Large intestine (tissue), 3 donors: ENCODE data around the gene DMAP1. TPM values are rescaled to one million over a fixed set of nuclear protein-coding genes. Genes with fewer than 3 reads are reported as not detected.

Source experiments
- DNase-seq, 2 donors: peaks; one replicate each; pipeline versions ENCODE4 v3.0.0 to v3.0.0-alpha.2; 2013
- H3K27ac ChIP-seq: one replicate; pipeline ENCODE4 v1.5.1; 2013; ENCODE audit warnings: low read length
- H3K27me3 ChIP-seq: 2 replicates; pipeline ENCODE4 v1.6.1; 2013; ENCODE audit warnings: low read length; ENCODE audit not compliant: control insufficient read depth, insufficient read depth
- H3K36me3 ChIP-seq: 2 replicates; pipeline ENCODE4 v1.6.1; 2013; ENCODE audit warnings: low read length; ENCODE audit not compliant: control insufficient read depth, insufficient read depth
- H3K4me1 ChIP-seq: one replicate; pipeline ENCODE4 v1.6.1; 2013; ENCODE audit warnings: low read length; ENCODE audit not compliant: control insufficient read depth, insufficient read depth
- H3K4me3 ChIP-seq: one replicate; pipeline ENCODE4 v1.5.1; 2013; ENCODE audit warnings: low read length
- H3K9me3 ChIP-seq: one replicate; pipeline ENCODE4 v1.6.1; 2013; ENCODE audit warnings: mild to moderate bottlenecking, low read depth, low read length, moderate library complexity; ENCODE audit not compliant: control insufficient read depth
- WGBS: methylation state at CpG from one replicate; pipeline ENCODE4 v1.1.5; 2013; ENCODE audit warnings: low lambda C conversion rate; ENCODE audit not compliant: insufficient coverage; 5-methylcytosine and 5-hydroxymethylcytosine counted together
- polyA plus RNA-seq: library from polyadenylated mRNA; unstranded; fragments of 120-200 nt; gene quantifications from one replicate; pipeline ENCODE4 v1.2.1, GENCODE V29; 2013

Gene DMAP1
- polyA plus RNA-seq, 1 donor: 54.6 TPM

- WGBS: no CpG with 5 or more reads among the region's 2 CpGs
- no peak for DNase-seq
- H3K9me3 ChIP-seq: no peaks in the 10 kb centered on the region
- no peaks in the 10 kb centered on the region for H3K4me1 ChIP-seq
- peaks cover 27% of the 10 kb centered on the region for H3K36me3 ChIP-seq
- H3K27me3 ChIP-seq: no peaks in the 10 kb centered on the region
- no peak overlapping the region for H3K27ac ChIP-seq
- H3K4me3 ChIP-seq: no peak overlapping the region
These were observed 12.5 kb downstream of the DMAP1 start for GRCh38 chr1:44225761-44226160.

GRCh38 chr1:44227211-44227610 lies 13.9 kb downstream of the DMAP1 start:
- Histone ChIP-seq H3K4me1 (no peaks in the 10 kb centered on the region), H3K27ac (no peak overlapping the region), H3K4me3 (no peak overlapping the region), H3K9me3 (no peaks in the 10 kb centered on the region), H3K27me3 (no peaks in the 10 kb centered on the region), H3K36me3 (peaks cover 19% of the 10 kb centered on the region)
- no CpG with 5 or more reads among the region's 1 CpG for WGBS
- peak in 1 of 2 donors; percentile 39 for DNase-seq

GRCh38 chr1:44228218-44228617 lies 14.9 kb downstream of the DMAP1 start:
- 100% methylated on average over 1 of the region's 13 CpGs for WGBS
- no peaks in the 10 kb centered on the region for H3K27me3 ChIP-seq
- DNase-seq: no peak
- peaks cover 16% of the 10 kb centered on the region for H3K36me3 ChIP-seq
- H3K4me1 ChIP-seq: no peaks in the 10 kb centered on the region
- H3K27ac ChIP-seq: no peak overlapping the region
- no peak overlapping the region for H3K4me3 ChIP-seq
- H3K9me3 ChIP-seq: no peaks in the 10 kb centered on the region

- no peaks in the 10 kb centered on the region for H3K27me3 ChIP-seq
- no peak for DNase-seq
- peaks cover 16% of the 10 kb centered on the region for H3K36me3 ChIP-seq
- H3K4me3 ChIP-seq: no peak overlapping the region
- H3K4me1 ChIP-seq: no peaks in the 10 kb centered on the region
- H3K27ac ChIP-seq: no peak overlapping the region
- H3K9me3 ChIP-seq: no peaks in the 10 kb centered on the region
- 100% methylated on average over 3 of the region's 16 CpGs for WGBS
These were observed 16.3 kb downstream of the DMAP1 start for GRCh38 chr1:44229435-44230167.

- Histone ChIP-seq H3K4me3 (no peak overlapping the region), H3K36me3 (peaks cover 16% of the 10 kb centered on the region), H3K9me3 (no peaks in the 10 kb centered on the region), H3K27ac (no peak overlapping the region), H3K4me1 (no peaks in the 10 kb centered on the region), H3K27me3 (no peaks in the 10 kb centered on the region)
- 97% methylated on average over 3 of the region's 3 CpGs for WGBS
- DNase-seq: no peak
These were observed 17.5 kb downstream of the DMAP1 start for GRCh38 chr1:44230796-44231195.

GRCh38 chr1:44233593-44233992 lies 20.3 kb downstream of the DMAP1 start:
- Histone ChIP-seq H3K4me3 (no peak overlapping the region), H3K27me3 (no peaks in the 10 kb centered on the region), H3K27ac (no peak overlapping the region), H3K9me3 (no peaks in the 10 kb centered on the region), H3K36me3 (peaks cover 14% of the 10 kb centered on the region), H3K4me1 (peaks cover 20% of the 10 kb centered on the region)
- no peak for DNase-seq
- 50% methylated on average over 1 of the region's 1 CpG for WGBS

GRCh38 chr1:44235808-44236207 lies 22.5 kb downstream of the DMAP1 start:
- H3K9me3 ChIP-seq: no peaks in the 10 kb centered on the region
- no peak overlapping the region for H3K27ac ChIP-seq
- no peak overlapping the region for H3K4me3 ChIP-seq
- no peaks in the 10 kb centered on the region for H3K27me3 ChIP-seq
- H3K36me3 ChIP-seq: peaks cover 9% of the 10 kb centered on the region
- no CpG with 5 or more reads among the region's 5 CpGs for WGBS
- peaks cover 35% of the 10 kb centered on the region for H3K4me1 ChIP-seq
- DNase-seq: no peak

GRCh38 chr1:44236490-44237272 lies 23.4 kb downstream of the DMAP1 start:
- DNase-seq: peak in 1 of 2 donors; percentile 50
- H3K4me3 ChIP-seq: no peak overlapping the region
- WGBS: 40% methylated on average over 1 of the region's 8 CpGs
- H3K27ac ChIP-seq: no peak overlapping the region
- H3K9me3 ChIP-seq: no peaks in the 10 kb centered on the region
- peaks cover 5% of the 10 kb centered on the region for H3K36me3 ChIP-seq
- H3K27me3 ChIP-seq: no peaks in the 10 kb centered on the region
- peaks cover 35% of the 10 kb centered on the region for H3K4me1 ChIP-seq

GRCh38 chr1:44237721-44238457 lies 24.6 kb downstream of the DMAP1 start:
- Histone ChIP-seq H3K36me3 (peaks cover 5% of the 10 kb centered on the region), H3K27ac (no peak overlapping the region), H3K27me3 (no peaks in the 10 kb centered on the region), H3K4me1 (peaks cover 35% of the 10 kb centered on the region), H3K9me3 (no peaks in the 10 kb centered on the region), H3K4me3 (peak overlapping the region; percentile 3)
- peak; percentile 79 to 85 for DNase-seq
- WGBS: no CpG with 5 or more reads among the region's 33 CpGs

GRCh38 chr1:44238660-44239059 lies 25.4 kb downstream of the DMAP1 start:
- no peak overlapping the region for H3K27ac ChIP-seq
- no peak overlapping the region for H3K4me3 ChIP-seq
- H3K4me1 ChIP-seq: peaks cover 35% of the 10 kb centered on the region
- H3K36me3 ChIP-seq: peaks cover 11% of the 10 kb centered on the region
- no peak for DNase-seq
- WGBS: no CpG with 5 or more reads among the region's 4 CpGs
- H3K27me3 ChIP-seq: no peaks in the 10 kb centered on the region
- H3K9me3 ChIP-seq: no peaks in the 10 kb centered on the region
